22Rv1 (cell line): ENCODE data around the gene MERTK.

Experiments
- H3K27ac ChIP-seq: fragments of 450-650 bp; 2 replicates; pipeline ENCODE4 v1.5.1; 2017
- CTCF ChIP-seq: fragments of 450-650 bp; IDR thresholded peaks from 2 replicates; pipeline ENCODE4 v1.5.1; 2017; ENCODE audit warnings: mild to moderate bottlenecking
- ZFX ChIP-seq: fragments of 450-650 bp; IDR thresholded peaks from 2 replicates; pipeline ENCODE4 v1.6.1; 2017; ENCODE audit warnings: antibody characterized with exemption, borderline replicate concordance

MERTK gene

GRCh38 chr2:112077814-112078213 is 179.4 kb downstream of the MERTK start:
- H3K27ac ChIP-seq = 0 out of 2 replicates have a peak overlapping the region, but pooled peaks have one; percentile 14
- no peak for TF ChIP-seq CTCF
- TF ChIP-seq ZFX = no peak
